Choroid plexus epithelial cell (primary cell): ENCODE data around the gene MPZL2.

Source experiments
- DNase-seq: peaks from one replicate; pipeline ENCODE4 v3.0.0-alpha.2; 2010; ENCODE audit warnings: low read depth
- H3K4me3 ChIP-seq: 2 replicates; pipeline ENCODE4 v1.5.1; 2011; ENCODE audit warnings: low read depth, mild to moderate bottlenecking, control low read depth, low read length, moderate library complexity
- TF ChIP-seq, protein P1 (sequence below): conservative IDR thresholded peaks from 2 replicates; pipeline ENCODE4 v1.5.1; 2011; ENCODE audit warnings: low read depth, mild to moderate bottlenecking, control low read depth, inconsistent platforms, low read length, moderate library complexity

The MPZL2 gene

DNA sequence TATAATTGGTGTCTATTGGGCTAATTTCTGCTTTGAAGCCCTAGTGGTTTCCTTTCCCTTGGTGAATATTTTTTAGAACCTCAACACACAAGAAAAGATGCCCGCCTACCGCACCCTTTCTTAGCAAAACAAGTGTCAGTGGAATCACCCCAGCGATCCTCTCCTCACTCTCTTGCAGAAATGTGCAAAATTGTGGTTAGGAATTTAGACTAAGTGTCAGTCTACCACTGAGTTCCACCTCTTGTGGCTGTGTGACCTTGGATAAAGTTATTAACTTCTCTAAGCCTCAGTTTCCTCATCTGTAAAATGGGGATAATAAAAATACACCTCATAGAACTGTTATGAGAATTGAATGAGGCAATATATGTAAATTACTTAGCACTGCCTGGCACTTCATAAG is 34.0 kb downstream of the MPZL2 start:
- no peak for DNase-seq
- TF ChIP-seq, protein P1, sequence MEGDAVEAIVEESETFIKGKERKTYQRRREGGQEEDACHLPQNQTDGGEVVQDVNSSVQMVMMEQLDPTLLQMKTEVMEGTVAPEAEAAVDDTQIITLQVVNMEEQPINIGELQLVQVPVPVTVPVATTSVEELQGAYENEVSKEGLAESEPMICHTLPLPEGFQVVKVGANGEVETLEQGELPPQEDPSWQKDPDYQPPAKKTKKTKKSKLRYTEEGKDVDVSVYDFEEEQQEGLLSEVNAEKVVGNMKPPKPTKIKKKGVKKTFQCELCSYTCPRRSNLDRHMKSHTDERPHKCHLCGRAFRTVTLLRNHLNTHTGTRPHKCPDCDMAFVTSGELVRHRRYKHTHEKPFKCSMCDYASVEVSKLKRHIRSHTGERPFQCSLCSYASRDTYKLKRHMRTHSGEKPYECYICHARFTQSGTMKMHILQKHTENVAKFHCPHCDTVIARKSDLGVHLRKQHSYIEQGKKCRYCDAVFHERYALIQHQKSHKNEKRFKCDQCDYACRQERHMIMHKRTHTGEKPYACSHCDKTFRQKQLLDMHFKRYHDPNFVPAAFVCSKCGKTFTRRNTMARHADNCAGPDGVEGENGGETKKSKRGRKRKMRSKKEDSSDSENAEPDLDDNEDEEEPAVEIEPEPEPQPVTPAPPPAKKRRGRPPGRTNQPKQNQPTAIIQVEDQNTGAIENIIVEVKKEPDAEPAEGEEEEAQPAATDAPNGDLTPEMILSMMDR = no peak
- H3K4me3 ChIP-seq = no peak overlapping the region

DNA sequence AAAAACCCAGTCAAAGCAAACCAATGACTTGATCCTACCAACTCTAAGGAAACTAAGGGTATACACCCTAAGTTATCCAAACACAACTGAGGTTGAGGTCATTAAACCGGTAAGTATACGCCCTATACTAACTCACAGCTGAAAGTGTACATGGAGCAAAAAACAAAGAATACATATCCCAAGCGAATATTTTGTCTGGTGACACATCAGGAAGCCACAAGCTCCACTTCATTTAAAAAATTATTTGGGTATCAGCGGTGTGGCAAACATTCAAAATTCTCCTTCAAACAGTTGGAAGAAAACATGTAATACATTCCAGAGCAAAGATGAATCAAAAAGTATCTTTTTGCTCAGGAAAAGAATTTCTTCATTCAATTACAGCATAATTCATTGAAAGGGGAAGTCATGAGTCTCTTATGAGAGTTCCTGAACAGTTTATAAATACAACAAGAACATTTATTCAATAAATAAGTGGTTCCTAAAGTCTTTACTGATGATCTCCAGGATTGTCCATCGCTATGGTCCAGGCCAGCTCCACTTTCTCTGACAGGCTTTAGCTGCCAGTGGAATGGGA is 34.7 kb downstream of the MPZL2 start:
- TF ChIP-seq, protein P1 = no peak
- DNase-seq = no peak
- H3K4me3 ChIP-seq = no peak overlapping the region

DNA sequence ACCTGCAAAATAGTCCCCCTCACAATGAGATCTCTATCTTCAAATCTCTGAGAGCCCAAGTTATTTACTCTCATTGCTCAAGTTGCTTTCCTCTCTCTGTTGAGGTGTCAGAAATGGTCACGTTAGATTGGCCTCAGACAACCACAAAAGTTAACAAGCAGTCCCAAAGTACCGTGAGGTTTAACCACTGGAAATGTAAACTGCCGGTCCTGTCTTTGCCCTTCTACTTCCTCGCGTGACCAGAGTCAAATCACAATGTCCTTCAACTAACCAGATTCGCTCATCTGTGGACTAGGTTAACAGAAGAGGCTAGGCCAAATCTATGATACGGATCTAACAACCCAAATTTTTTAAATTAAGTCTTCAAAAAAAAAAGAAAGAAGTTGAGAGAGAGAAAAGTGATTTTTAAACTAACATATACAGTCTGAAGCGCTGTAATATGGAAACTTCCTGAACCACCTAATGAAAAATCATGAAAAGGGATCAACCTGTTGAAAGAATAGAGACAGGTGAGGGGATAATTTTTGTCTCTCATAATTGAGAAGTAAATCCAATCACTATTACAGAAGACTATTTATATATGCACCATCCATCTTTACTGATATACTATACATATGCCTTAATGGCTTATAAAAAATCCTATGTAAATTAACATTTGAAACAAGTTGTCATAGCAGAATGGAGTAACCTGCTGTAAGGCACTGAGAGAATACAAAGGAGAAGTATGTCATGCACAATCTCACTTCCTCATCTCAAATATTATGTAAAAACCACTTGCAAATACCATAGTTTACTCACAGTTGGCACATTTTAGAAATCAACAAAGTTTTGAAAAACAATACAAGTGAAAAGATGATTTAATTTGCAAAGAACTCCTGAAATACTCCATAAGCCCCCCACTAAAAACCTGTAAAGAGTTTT is 36.0 kb downstream of the MPZL2 start:
- H3K4me3 ChIP-seq = no peak overlapping the region
- no peak for DNase-seq
- TF ChIP-seq, protein P1 = no peak

DNA sequence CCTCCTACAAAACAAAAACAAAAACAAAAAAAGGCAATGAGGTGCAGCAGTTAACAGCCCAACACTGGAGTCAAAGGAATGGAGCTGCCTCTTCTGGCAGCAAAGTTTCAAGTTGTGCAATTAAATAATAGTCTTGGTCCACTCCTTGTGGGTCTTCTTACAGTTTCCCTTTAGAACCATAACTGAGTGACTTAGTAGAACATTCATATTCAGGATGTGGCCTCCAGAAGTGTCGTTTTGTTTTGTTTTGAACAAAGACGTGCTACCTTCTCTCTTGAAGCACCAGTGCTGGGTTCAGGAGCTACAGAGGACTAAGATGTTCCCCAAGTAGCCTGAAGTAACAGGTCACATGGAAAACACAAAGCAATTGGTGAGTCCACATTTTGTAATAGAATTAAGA is 37.3 kb downstream of the MPZL2 start:
- no peak overlapping the region for H3K4me3 ChIP-seq
- no peak for DNase-seq
- TF ChIP-seq, protein P1 = no peak

DNA sequence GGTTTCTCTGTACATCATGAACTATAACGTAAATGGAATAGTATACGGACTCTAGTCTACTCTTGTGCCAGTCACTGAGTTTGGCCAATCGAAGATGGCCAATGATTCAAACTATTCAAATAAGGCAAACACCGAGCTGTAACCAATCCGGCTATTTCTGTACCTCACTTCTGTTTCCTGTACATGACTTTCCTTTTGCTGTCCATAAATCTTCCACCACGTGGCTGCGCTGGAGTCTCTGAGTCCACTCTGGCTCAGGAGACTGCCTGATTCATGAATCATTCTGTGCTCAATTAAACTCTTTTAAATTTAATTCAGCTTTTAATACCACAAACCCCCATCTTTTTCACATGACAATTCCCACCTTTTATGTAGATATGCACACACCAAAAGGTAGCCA is 37.8 kb downstream of the MPZL2 start:
- DNase-seq = no peak
- TF ChIP-seq, protein P1 = no peak
- no peak overlapping the region for H3K4me3 ChIP-seq

DNA sequence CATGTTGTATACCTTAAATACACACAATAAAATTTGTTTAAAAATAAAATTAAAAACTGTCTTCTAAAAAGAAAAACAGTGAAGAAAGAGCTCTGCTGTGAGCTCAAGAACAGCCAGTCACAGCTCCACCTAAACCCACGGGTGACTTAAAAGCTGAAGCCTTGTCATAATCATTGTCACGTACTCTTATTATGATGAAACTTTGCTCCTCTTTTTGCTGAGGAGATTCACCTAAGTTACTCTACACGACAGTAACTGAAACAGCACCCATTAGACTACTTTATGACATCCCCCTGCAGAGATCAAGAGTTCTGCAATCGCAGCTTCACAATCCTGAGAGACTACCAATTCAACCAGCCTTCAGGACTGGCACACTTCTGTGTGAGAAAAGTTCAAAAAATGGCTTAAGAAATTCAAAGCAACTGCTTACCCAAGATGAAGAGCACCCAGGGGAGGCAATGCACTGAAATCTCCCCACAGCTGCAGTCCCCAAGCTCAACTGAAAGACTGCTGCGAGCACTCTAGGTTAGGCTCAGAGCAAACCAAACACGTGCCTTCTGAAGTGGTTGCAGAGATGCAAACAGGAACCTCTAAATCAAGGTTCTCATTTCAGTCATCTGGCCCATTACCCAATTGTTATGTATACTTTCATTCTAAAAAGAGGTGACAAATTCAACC is 39.4 kb downstream of the MPZL2 start, which contains the start of gene JAML:
Gene JAML, minus strand, starts transcription at position 501 of the 678 bp plus-strand sequence. CDS start 10,145 bp downstream, outside the sequence.
- TF ChIP-seq, protein P1 = no peak
- no peak for DNase-seq
- no peak within 1 kb of the TSS for H3K4me3 ChIP-seq
